H1 (cell line): ENCODE measurements around the gene EEF1AKMT1. TPM values are rescaled to one million over a fixed set of nuclear protein-coding genes. Genes with fewer than 3 reads are reported as not detected.

Experiments used
- CTCF ChIA-PET: fragments of 300-600 bp; sonication (Branson Sonifier 250); formaldehyde crosslinking; loops from one replicate; lab custom pipeline; 2021; ENCODE audit not compliant: partially characterized antibody; lab: Charles Lee
- POLR2A ChIA-PET: fragments of 300-600 bp; sonication (Branson Sonifier 250); formaldehyde crosslinking; loops from one replicate; lab custom pipeline; 2021; ENCODE audit warnings: inconsistent platforms; ENCODE audit not compliant: partially characterized antibody; lab: Charles Lee
- DNase-seq, 2 experiments: peaks; one replicate each; pipeline versions ENCODE4 v3.0.0 to v3.0.0-alpha.2; 2010 to 2022; ENCODE audit warnings: low spot score in 2 of 2, low read depth in 1 of 2, mixed read lengths in 1 of 2
- FAIRE-seq: peaks from 2 replicates; lab custom pipeline; 2011; peaks lifted over from hg19 to GRCh38; lab: Jason Lieb, UNC
- H2AFZ ChIP-seq: 2 replicates; pipeline ENCODE4 v1.8.1; 2012; ENCODE audit warnings: low read length, inconsistent platforms
- H2AK5ac ChIP-seq: 2 replicates; pipeline ENCODE4 v1.6.1; 2013; ENCODE audit warnings: low read depth, low read length
- H2BK120ac ChIP-seq: replicated peaks from 2 replicates; pipeline ENCODE3; 2013; ENCODE audit warnings: low read depth, low read length, inconsistent platforms
- H2BK12ac ChIP-seq: 2 replicates; pipeline ENCODE4 v1.6.1; 2013; ENCODE audit warnings: low read depth, low read length
- H2BK15ac ChIP-seq: 2 replicates; pipeline ENCODE4 v1.6.1; 2013; ENCODE audit warnings: low read length
- H2BK20ac ChIP-seq: 2 replicates; pipeline ENCODE4 v1.6.1; 2013; ENCODE audit warnings: low read length
- H2BK5ac ChIP-seq: 2 replicates; pipeline ENCODE4 v1.6.1; 2013; ENCODE audit warnings: low read depth, low read length
- H3K14ac ChIP-seq: 2 replicates; pipeline ENCODE4 v1.6.1; 2013; ENCODE audit warnings: inconsistent platforms; ENCODE audit not compliant: insufficient read length
- H3K18ac ChIP-seq: 2 replicates; pipeline ENCODE4 v1.6.1; 2013; ENCODE audit warnings: low read length; ENCODE audit errors: extremely low read depth
- H3K23ac ChIP-seq: 2 replicates; pipeline ENCODE4 v1.6.1; 2013; ENCODE audit warnings: inconsistent platforms; ENCODE audit not compliant: insufficient read length
- H3K23me2 ChIP-seq: 2 replicates; pipeline ENCODE4 v1.6.1; 2013; ENCODE audit warnings: low read depth, low read length
- H3K27ac ChIP-seq: 2 replicates; pipeline ENCODE4 v1.6.1; 2011; ENCODE audit warnings: low read depth, low read length, inconsistent platforms
- H3K27me3 ChIP-seq, 4 experiments: replicated peaks in 1 of 4; 1 replicate in 1 of 4; 2 replicates in 3 of 4; pipeline versions ENCODE4 v1.6.1 to v1.8.1; 2011 to 2013; ENCODE audit warnings: low read length in 3 of 4, mild to moderate bottlenecking in 3 of 4, inconsistent platforms in 2 of 4, mixed read lengths in 2 of 4, moderate library complexity in 1 of 4; ENCODE audit not compliant: control insufficient read depth in 3 of 4, insufficient read depth in 3 of 4; ENCODE audit errors: extremely low read depth in 1 of 4
- H3K36me3 ChIP-seq, 4 experiments: 2 replicates each; pipeline versions ENCODE4 v1.6.1 to v1.8.1; 2011 to 2013; ENCODE audit warnings: mild to moderate bottlenecking in 4 of 4, low read length in 3 of 4, moderate library complexity in 2 of 4, control low read depth in 1 of 4, inconsistent platforms in 1 of 4; ENCODE audit not compliant: insufficient read depth in 4 of 4, control insufficient read depth in 2 of 4
- H3K4ac ChIP-seq: replicated peaks from 2 replicates; pipeline ENCODE3; 2013; ENCODE audit warnings: low read length, low read depth, mixed read lengths, inconsistent platforms; ENCODE audit not compliant: insufficient read length
- H3K4me1 ChIP-seq, 4 experiments: replicated peaks in 1 of 4; 1 replicate in 1 of 4; 2 replicates in 3 of 4; pipeline versions ENCODE4 v1.6.1 to v1.8.1; 2011 to 2013; ENCODE audit warnings: low read length in 3 of 4, inconsistent platforms in 2 of 4, mixed read lengths in 1 of 4; ENCODE audit not compliant: insufficient read depth in 4 of 4, control insufficient read depth in 3 of 4
- H3K4me2 ChIP-seq, 2 experiments: 2 replicates each; pipeline versions ENCODE4 v1.6.1 to v1.8.1; 2011 to 2013; ENCODE audit warnings: low read depth in 2 of 2, low read length in 2 of 2, control low read depth in 1 of 2, inconsistent platforms in 1 of 2, mild to moderate bottlenecking in 1 of 2; ENCODE audit not compliant: insufficient read depth in 1 of 2
- H3K4me3 ChIP-seq, 4 experiments: fragments of 200-600, 300-600 bp in 1 of 4; sonication (generic), shearing (Covaris generic), sonication (Bioruptor Twin) in 1 of 4; 2 replicates each; pipeline versions ENCODE4 v1.5.1 to v1.8.1; 2011 to 2016; ENCODE audit warnings: low read length in 4 of 4, low read depth in 3 of 4, control low read depth in 2 of 4, inconsistent platforms in 2 of 4, mild to moderate bottlenecking in 2 of 4, mixed read lengths in 1 of 4, moderate library complexity in 1 of 4; ENCODE audit not compliant: insufficient read depth in 2 of 4; ENCODE audit errors: extremely low read depth in 1 of 4
- H3K56ac ChIP-seq: replicated peaks from 2 replicates; pipeline ENCODE3; 2013; ENCODE audit warnings: low read depth, mild to moderate bottlenecking, mixed read lengths, low read length, inconsistent platforms; ENCODE audit not compliant: insufficient read length
- H3K79me1 ChIP-seq: 2 replicates; pipeline ENCODE4 v1.6.1; 2013; ENCODE audit warnings: low read depth, low read length, control low read depth
- H3K79me2 ChIP-seq, 2 experiments: 2 replicates each; pipeline versions ENCODE4 v1.6.1 to v1.8.1; 2012 to 2013; ENCODE audit warnings: low read length in 2 of 2, mild to moderate bottlenecking in 2 of 2, inconsistent platforms in 1 of 2; ENCODE audit not compliant: insufficient read depth in 2 of 2, control insufficient read depth in 1 of 2
- H3K9ac ChIP-seq, 4 experiments: replicated peaks in 1 of 4; 1 replicate in 1 of 4; 2 replicates in 3 of 4; pipeline versions ENCODE4 v1.6.1 to v1.8.1; 2011 to 2013; ENCODE audit warnings: low read depth in 3 of 4, low read length in 3 of 4, control low read depth in 2 of 4, mild to moderate bottlenecking in 2 of 4, moderate library complexity in 2 of 4, inconsistent platforms in 1 of 4; ENCODE audit errors: extremely low read depth in 1 of 4
- H3K9me3 ChIP-seq, 2 experiments: 2 replicates each; pipeline versions ENCODE4 v1.6.1 to v1.8.1; 2012 to 2013; ENCODE audit warnings: mild to moderate bottlenecking in 2 of 2, moderate library complexity in 2 of 2, control low read depth in 1 of 2, inconsistent platforms in 1 of 2, low read depth in 1 of 2, low read length in 1 of 2, mixed read lengths in 1 of 2; ENCODE audit not compliant: insufficient read depth in 2 of 2
- H4K20me1 ChIP-seq, 2 experiments: replicated peaks in 1 of 2; 2 replicates each; pipeline versions ENCODE3 to v1.8.1; 2011 to 2013; ENCODE audit warnings: inconsistent platforms in 2 of 2, low read length in 2 of 2, mild to moderate bottlenecking in 1 of 2; ENCODE audit not compliant: insufficient read depth in 2 of 2, control insufficient read depth in 1 of 2
- H4K5ac ChIP-seq: 2 replicates; pipeline ENCODE4 v1.6.1; 2013; ENCODE audit warnings: low read length, low read depth, mixed read lengths, inconsistent platforms; ENCODE audit not compliant: insufficient read length
- H4K8ac ChIP-seq: 2 replicates; pipeline ENCODE4 v1.8.0; 2013; ENCODE audit warnings: mild to moderate bottlenecking, moderate library complexity, low read length, inconsistent platforms; ENCODE audit not compliant: insufficient read depth; ENCODE audit errors: extremely low read depth
- H4K91ac ChIP-seq: replicated peaks from 2 replicates; pipeline ENCODE3; 2013; ENCODE audit warnings: low read length, mixed read lengths, inconsistent platforms; ENCODE audit not compliant: insufficient read length
- ATF3 ChIP-seq: IDR thresholded peaks from 2 replicates; pipeline ENCODE4 v1.6.1; 2011; ENCODE audit warnings: low read depth, mild to moderate bottlenecking, low read length; ENCODE audit not compliant: insufficient read depth
- BACH1 ChIP-seq: IDR thresholded peaks from 2 replicates; pipeline ENCODE4 v1.6.1; 2012; ENCODE audit warnings: low read length, improper control_type of control experiment
- CBX5 ChIP-seq: fragments of 300-800, 300-1000 bp; sonication (generic); IDR thresholded peaks from 2 replicates; pipeline ENCODE4 v1.7.1; 2016; ENCODE audit warnings: antibody characterized with exemption, low read length, low read depth
- CBX8 ChIP-seq: fragments of 300-800, 300-1000 bp; sonication (generic); IDR thresholded peaks from 2 replicates; pipeline ENCODE4 v1.7.1; 2016; ENCODE audit warnings: low read depth, low read length, borderline replicate concordance
- EGR1 ChIP-seq: IDR thresholded peaks from 2 replicates; pipeline ENCODE4 v1.6.1; 2011; ENCODE audit warnings: low read depth, low read length, borderline replicate concordance
- EP300 ChIP-seq, 2 experiments: IDR thresholded peaks; 1 replicate in 1 of 2; 2 replicates in 1 of 2; pipeline ENCODE4 v1.6.1; 2011 to 2012; ENCODE audit warnings: low read depth in 2 of 2, low read length in 2 of 2, mild to moderate bottlenecking in 2 of 2, borderline replicate concordance in 1 of 2, inconsistent platforms in 1 of 2, moderate library complexity in 1 of 2
- HDAC2 ChIP-seq, 2 experiments: fragments of 300-600 bp in 1 of 2; sonication (generic) in 1 of 2; IDR thresholded peaks; 2 replicates each; pipeline ENCODE4 v1.6.1; 2011 to 2012; ENCODE audit warnings: low read depth in 2 of 2, low read length in 2 of 2, mild to moderate bottlenecking in 2 of 2, moderate library complexity in 2 of 2, borderline replicate concordance in 1 of 2, inconsistent platforms in 1 of 2
- HDAC6 ChIP-seq: IDR thresholded peaks from one replicate; pipeline ENCODE4 v1.7.1; 2012; ENCODE audit warnings: low read depth, mild to moderate bottlenecking, inconsistent platforms, low read length, moderate library complexity
- SAP30 ChIP-seq: fragments of 300-600 bp; sonication (generic); IDR thresholded peaks from 2 replicates; pipeline ENCODE4 v1.7.1; 2012; ENCODE audit warnings: low read length, moderate library complexity, mild to moderate bottlenecking, inconsistent platforms; ENCODE audit not compliant: insufficient read depth, insufficient replicate concordance
- SP1 ChIP-seq: IDR thresholded peaks from 2 replicates; pipeline ENCODE4 v1.6.1; 2011; ENCODE audit warnings: low read depth, low read length
- TEAD4 ChIP-seq: IDR thresholded peaks from 2 replicates; pipeline ENCODE4 v1.6.1; 2012; ENCODE audit warnings: low read depth, low read length, inconsistent platforms, mixed read lengths
- YY1 ChIP-seq: IDR thresholded peaks from 2 replicates; pipeline ENCODE4 v1.6.1; 2011; ENCODE audit warnings: low read depth, mild to moderate bottlenecking, low read length
- WGBS, 2 experiments: shearing (Covaris generic) in 1 of 2; methylation state at CpG; one replicate each; pipeline versions ENCODE4 v1.1.6 to v1.1.7; 2013 to 2015; ENCODE audit warnings: low lambda C conversion rate in 2 of 2, mixed read lengths in 2 of 2, inconsistent platforms in 1 of 2, low coverage in 1 of 2, missing lambda C conversion rate in 1 of 2; ENCODE audit not compliant: insufficient replicate concordance in 2 of 2, insufficient coverage in 1 of 2, insufficient read length in 1 of 2; ENCODE audit errors: extremely low coverage in 1 of 2, missing lambda C conversion rate in 1 of 2; 5-methylcytosine and 5-hydroxymethylcytosine counted together
- polyA plus RNA-seq, 7 experiments: library from polyadenylated mRNA; depleted of rRNA in 3 of 7; stranded (reverse) in 5 of 7; unstranded in 2 of 7; fragments of >200 nt in 5 of 7; fragments of 200-250 nt in 2 of 7; gene quantifications; 1 replicate in 5 of 7; 2 replicates in 1 of 7; 4 replicates in 1 of 7; pipeline versions ENCODE4 v1.2.1 to v1.2.3, GENCODE V29; 2011 to 2013; ENCODE audit warnings: missing spikeins in 2 of 7, mixed read lengths in 2 of 7
- total RNA-seq: library from RNA; stranded (reverse); fragmentation: NEBNext Ultra II Directional; extraction: Animal tissue kit (Norgen Biotek cat#: 25700); gene quantifications from 2 replicates; pipeline ENCODE4 v1.2.1, GENCODE V29; 2021

EEF1AKMT1 gene
- total and polyA plus RNA-seq, 2 of the 8 experiments (the other 6 are each of a cell fraction or from before 2014, with no cell fraction given) = 3.1 to 4.1 TPM

- Histone ChIP-seq H3K4me2 (peak overlapping the region; percentile 6 to 31; a peak in 1 of 4 replicates), H3K23ac (no peak overlapping the region), H3K79me1 (no peaks in the 10 kb centered on the region), H3K56ac (no peak overlapping the region), H2BK5ac (no peak overlapping the region), H3K36me3 (no peaks in the 10 kb centered on the region), H3K27me3 (no peaks in the 10 kb centered on the region), H3K23me2 (no peaks in the 10 kb centered on the region), H4K20me1 (no peaks in the 10 kb centered on the region), H3K9me3 (no peaks in the 10 kb centered on the region), H4K91ac (no peak overlapping the region), H3K4me1 (peaks cover 0 to 9% (median 5%) of the 10 kb centered on the region in 4 experiments; a peak in 5 of 7 replicates), H2AFZ (no peak overlapping the region), H3K9ac (no peak overlapping the region), H4K8ac (no peak overlapping the region), H4K5ac (no peak overlapping the region), H3K27ac (no peak overlapping the region), H2BK12ac (no peak overlapping the region), H3K79me2 (no peaks in the 10 kb centered on the region), H3K14ac (no peak overlapping the region), H2BK120ac (no peak overlapping the region), H3K18ac (no peak overlapping the region), H3K4me3 (no peak overlapping the region), H3K4ac (no peak overlapping the region), H2AK5ac (no peak overlapping the region), H2BK20ac (no peak overlapping the region), H2BK15ac (no peak overlapping the region)
- FAIRE-seq = no peak
- 78% methylated on average over 4 of the region's 4 CpGs; no CpG with 5 or more reads in 1 of the 2 experiments for WGBS, 2 experiments
- DNase-seq = no peak
- POLR2A ChIA-PET = no interaction called here
- CTCF ChIA-PET = interaction anchor here (1.9 kb wide), 1 partner anchor 18 kb away, joined by 5 read pairs; no protein-coding TSS in a partner anchor
- no peak for TF ChIP-seq SAP30
- TF ChIP-seq CBX8 = no peak
- TF ChIP-seq SP1 = no peak
- no peak for TF ChIP-seq ATF3
- TF ChIP-seq TEAD4 = no peak
- no peak for TF ChIP-seq EP300 (IDR thresholded peaks at IDR 0.05; ENCODE audit: borderline replicate concordance in 1 of 2, low read depth in 2 of 2, low read length in 2 of 2)
- TF ChIP-seq EGR1 = no peak
- TF ChIP-seq HDAC2 (IDR thresholded peaks at IDR 0.05; ENCODE audit: borderline replicate concordance in 1 of 2, low read depth in 2 of 2, low read length in 2 of 2) = no peak
- TF ChIP-seq BACH1 = no peak
- TF ChIP-seq HDAC6 = no peak
- no peak for TF ChIP-seq YY1
- no peak for TF ChIP-seq CBX5
Observed at GRCh38 chr13:20686863-20687579, 86.7 kb downstream of the EEF1AKMT1 start.
